Right lobe of liver (tissue), 6 donors: ENCODE data around the gene FAM171A1. TPM values are rescaled to one million over a fixed set of nuclear protein-coding genes. Genes with fewer than 3 reads are reported as not detected.
A peak's percentile ranks its signal among the peaks of the same experiment; 100 is the strongest.

Experiments used
- ATAC-seq, 4 donors: fragments of 200-7000 bp; cut with Tn5 transposase; one replicate each; pipeline ENCODE4 v1.9.1; 2020; ENCODE audit warnings: mild to moderate bottlenecking in 4 of 4, moderate library complexity in 4 of 4
- DNase-seq, 3 donors: peaks; one replicate each; pipeline ENCODE4 v3.0.0-alpha.2; 2020
- H3K27ac ChIP-seq, 3 donors: fragments of 200-600 bp; one replicate each; pipeline ENCODE4 v1.8.0; 2022
- H3K27me3 ChIP-seq, 2 donors: fragments of 200-600 bp; one replicate each; pipeline ENCODE4 v1.8.0; 2022
- H3K36me3 ChIP-seq, 4 donors: fragments of 200-600 bp; sonication (generic) in 1 of 4; one replicate each; pipeline versions ENCODE4 v1.5.1 to v1.8.0; 2017 to 2022; ENCODE audit warnings: control low read depth in 1 of 4
- H3K4me1 ChIP-seq, 4 donors: fragments of 200-600 bp; sonication (generic) in 1 of 4; one replicate each; pipeline versions ENCODE4 v1.5.1 to v1.8.0; 2017 to 2022; ENCODE audit warnings: control low read depth in 1 of 4
- H3K4me3 ChIP-seq, 3 donors: fragments of 200-600 bp; one replicate each; pipeline ENCODE4 v1.8.0; 2022
- H3K9me3 ChIP-seq, 4 donors: fragments of 200-600 bp; sonication (generic) in 1 of 4; one replicate each; pipeline versions ENCODE4 v1.5.1 to v1.8.0; 2017 to 2022; ENCODE audit warnings: control low read depth in 1 of 4
- POLR2A ChIP-seq: fragments of 450-650 bp; IDR thresholded peaks from one replicate; pipeline ENCODE4 v1.6.1; 2017; ENCODE audit warnings: antibody characterized with exemption, mild to moderate bottlenecking
- WGBS: methylation state at CpG from one replicate; pipeline ENCODE4 v1.1.6; 2018; ENCODE audit warnings: low coverage, low lambda C conversion rate; ENCODE audit not compliant: insufficient coverage; ENCODE audit errors: missing lambda C conversion rate; 5-methylcytosine and 5-hydroxymethylcytosine counted together
- intact Hi-C, 2 donors: fragments of 100-400 bp; cut with DNase I; formaldehyde crosslinking; loops; one replicate each; pipeline versions ENCODE4 v1.11.2 to v1.14.1; 2022
- total RNA-seq, 6 experiments: library from RNA; depleted of rRNA in 2 of 6; stranded (reverse); fragments of >200 nt in 2 of 6; fragmentation: NEBNext Ultra II Directional in 3 of 6; extraction: Animal tissue kit (Norgen Biotek cat#: 25700) in 3 of 6; gene quantifications; one replicate each; pipeline versions ENCODE4 v1.1.0 to v1.2.4, GENCODE V29; 2016 to 2023
- TF ChIP-seq, protein P1 (sequence below), 4 donors: fragments of 200-600 bp in 3 of 4; fragments of 450-650 bp in 1 of 4; IDR thresholded peaks; one replicate each; pipeline versions ENCODE4 v1.5.1 to v1.8.0; 2016 to 2022; ENCODE audit warnings: antibody characterized with exemption in 4 of 4, mild to moderate bottlenecking in 2 of 4
- donor health status: DM: no; HTN: yes; CAD: no.
- donor health status: DM: no; HTN: no; CAD: no.
- donor health status: DM: no; HTN: no; CAD: no.
- donor health status: DM: no; HTN: yes; CAD: no.
- donor health status: DM: no; HTN: yes; CAD: no.

Gene FAM171A1
- total RNA-seq, 6 experiments from 2014 or later: 6.1 to 12.1 (median 10.3) TPM

DNA sequence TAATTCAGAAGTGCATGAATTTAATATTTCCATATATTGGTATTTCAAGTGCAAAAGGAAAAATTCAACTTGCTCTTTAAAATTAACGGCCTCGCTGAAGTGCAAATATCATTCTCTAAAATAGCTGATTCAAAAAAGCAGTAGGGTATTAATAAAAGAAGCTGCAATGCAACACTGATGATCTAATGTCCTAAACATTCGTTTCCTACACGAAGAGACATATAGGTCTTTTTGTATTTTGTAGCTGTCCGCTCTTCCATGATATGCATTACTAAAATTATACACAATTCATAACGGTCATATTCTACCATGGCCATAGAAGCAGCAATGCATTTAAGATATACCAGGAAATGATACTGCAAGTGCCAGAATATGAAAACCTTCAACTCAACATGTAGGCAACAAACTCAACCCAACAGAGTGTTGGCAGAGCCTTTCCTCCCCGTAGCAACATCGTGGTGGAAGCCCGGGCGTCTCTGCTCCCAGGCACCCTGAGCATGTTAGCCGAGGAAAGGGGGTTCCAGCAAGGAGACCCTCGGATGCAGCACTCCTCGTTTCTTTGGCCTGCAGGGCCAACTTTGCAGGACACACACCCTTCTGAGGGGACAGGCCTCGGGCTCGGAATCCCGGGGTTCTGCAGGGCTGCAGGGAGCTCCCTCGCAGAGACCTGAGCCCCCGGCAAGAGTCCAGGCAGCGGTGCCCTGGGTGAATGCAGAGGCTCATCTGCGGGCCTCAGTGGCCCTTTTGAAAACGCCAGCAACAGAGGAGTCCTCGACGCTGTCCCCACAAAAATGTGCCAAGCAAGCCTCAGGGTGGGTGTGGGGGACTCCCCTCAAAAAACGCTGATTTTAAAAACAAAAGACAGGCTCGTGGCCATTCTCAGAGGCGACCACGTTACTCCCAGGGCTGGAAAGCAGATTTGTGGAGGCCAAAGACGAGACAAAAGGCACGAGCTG lies 1.6 kb downstream of the FAM171A1 start:
- WGBS: 25% methylated on average over 17 of the region's 29 CpGs
- Histone ChIP-seq H3K27me3 (no peaks in the 10 kb centered on the region), H3K9me3 (no peaks in the 10 kb centered on the region), H3K36me3 (no peaks in the 10 kb centered on the region), H3K4me3 (peak overlapping the region; percentile 53 to 62 (median 62)), H3K27ac (peak overlapping the region; percentile 47 to 60 (median 55)), H3K4me1 (no peaks in the 10 kb centered on the region)
- DNase-seq: no peak
- intact Hi-C loops: loop anchor here (2.0 to 5.0 kb wide), 3 partner anchors 107 to 162 kb away; no protein-coding TSS in a partner anchor
- peak in 3 of 4 donors; percentile 23 to 33 (median 33) for ATAC-seq
- TF ChIP-seq POLR2A: no peak
- TF ChIP-seq, protein P1, sequence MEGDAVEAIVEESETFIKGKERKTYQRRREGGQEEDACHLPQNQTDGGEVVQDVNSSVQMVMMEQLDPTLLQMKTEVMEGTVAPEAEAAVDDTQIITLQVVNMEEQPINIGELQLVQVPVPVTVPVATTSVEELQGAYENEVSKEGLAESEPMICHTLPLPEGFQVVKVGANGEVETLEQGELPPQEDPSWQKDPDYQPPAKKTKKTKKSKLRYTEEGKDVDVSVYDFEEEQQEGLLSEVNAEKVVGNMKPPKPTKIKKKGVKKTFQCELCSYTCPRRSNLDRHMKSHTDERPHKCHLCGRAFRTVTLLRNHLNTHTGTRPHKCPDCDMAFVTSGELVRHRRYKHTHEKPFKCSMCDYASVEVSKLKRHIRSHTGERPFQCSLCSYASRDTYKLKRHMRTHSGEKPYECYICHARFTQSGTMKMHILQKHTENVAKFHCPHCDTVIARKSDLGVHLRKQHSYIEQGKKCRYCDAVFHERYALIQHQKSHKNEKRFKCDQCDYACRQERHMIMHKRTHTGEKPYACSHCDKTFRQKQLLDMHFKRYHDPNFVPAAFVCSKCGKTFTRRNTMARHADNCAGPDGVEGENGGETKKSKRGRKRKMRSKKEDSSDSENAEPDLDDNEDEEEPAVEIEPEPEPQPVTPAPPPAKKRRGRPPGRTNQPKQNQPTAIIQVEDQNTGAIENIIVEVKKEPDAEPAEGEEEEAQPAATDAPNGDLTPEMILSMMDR (IDR thresholded peaks at IDR 0.05): no peak

DNA sequence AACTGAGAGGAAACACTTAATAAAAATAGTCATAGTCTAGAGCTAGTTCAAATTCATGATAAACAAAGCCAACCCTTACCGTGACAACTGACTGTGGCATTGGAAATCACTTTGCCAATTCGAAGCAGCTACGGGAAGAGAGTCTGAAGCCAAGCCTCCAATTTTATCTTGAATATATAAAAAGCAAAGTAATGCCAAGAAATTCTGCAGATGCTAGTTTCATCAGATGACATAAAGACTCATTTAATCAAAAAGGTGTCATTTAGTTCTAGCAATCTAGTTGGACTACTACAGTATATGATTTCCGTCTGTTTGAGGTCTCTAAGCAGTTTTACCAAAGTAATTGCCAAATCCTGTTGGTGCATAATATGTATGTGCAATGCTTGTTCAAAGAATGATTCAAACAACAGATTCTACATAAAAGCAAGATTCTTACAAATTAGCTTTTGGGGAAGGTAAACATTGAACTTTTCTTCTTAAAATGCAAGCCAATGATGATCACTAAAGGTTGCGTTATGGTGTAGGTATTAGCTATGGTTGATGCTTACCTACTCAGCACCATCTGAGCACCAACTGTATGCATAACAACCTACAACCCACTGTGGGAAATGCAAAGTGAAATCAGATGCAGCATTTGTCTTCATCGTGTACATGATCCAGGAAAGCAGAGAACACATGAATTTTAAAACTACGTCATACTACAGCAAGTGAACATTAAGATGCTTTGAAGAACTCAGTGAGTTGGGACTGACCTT lies 2.8 kb downstream of the FAM171A1 start:
- ATAC-seq (no peak), DNase-seq (no peak)
- Histone ChIP-seq H3K27ac (no peak overlapping the region), H3K9me3 (no peaks in the 10 kb centered on the region), H3K4me3 (no peak overlapping the region), H3K27me3 (no peaks in the 10 kb centered on the region), H3K36me3 (no peaks in the 10 kb centered on the region), H3K4me1 (no peaks in the 10 kb centered on the region)
- WGBS: 60% methylated on average over 7 of the region's 7 CpGs
- TF ChIP-seq, protein P1 (IDR thresholded peaks at IDR 0.05): no peak
- TF ChIP-seq POLR2A: no peak
- intact Hi-C loops: no loop called here

DNA sequence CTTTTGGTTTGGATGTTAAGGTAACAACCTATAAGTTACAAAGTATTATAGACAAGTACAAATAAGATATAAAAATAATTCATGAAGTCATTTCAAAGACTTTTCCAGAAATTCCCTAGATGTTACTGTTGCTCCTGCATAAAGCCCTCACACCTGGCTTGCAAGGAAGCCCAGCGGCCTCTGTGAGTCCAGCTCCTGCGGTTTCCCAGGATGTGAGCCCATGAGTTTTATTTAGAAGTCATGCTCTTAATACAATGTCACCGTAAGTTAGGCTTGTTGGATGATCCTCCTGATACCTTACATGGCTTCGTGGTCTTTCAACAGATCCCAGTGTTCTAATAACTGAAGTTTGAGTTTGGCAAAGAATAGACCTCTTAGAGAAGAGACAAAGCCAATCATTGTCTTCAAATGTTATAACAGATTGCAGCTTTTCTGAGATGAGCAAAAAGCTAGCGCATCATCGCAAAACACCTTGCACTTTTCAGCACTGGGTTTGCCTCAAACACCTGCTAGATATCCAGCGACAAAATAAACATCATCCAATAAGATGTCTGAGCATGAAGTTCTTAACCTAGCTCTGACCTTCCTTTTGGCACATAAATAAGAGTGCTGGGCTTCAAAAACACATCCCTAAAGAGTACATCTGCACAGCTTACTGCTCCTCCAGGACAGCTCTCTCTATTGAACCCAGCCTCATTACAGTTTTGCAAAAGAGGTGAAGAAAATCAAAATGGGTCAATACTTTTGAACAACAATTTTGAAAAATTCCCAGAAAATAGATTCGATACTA lies 3.6 kb downstream of the FAM171A1 start:
- no peak for DNase-seq
- Histone ChIP-seq H3K4me1 (no peaks in the 10 kb centered on the region), H3K27ac (no peak overlapping the region), H3K4me3 (no peak overlapping the region), H3K27me3 (no peaks in the 10 kb centered on the region), H3K9me3 (no peaks in the 10 kb centered on the region), H3K36me3 (no peaks in the 10 kb centered on the region)
- no peak for TF ChIP-seq POLR2A
- TF ChIP-seq, protein P1 (IDR thresholded peaks at IDR 0.05): no peak
- 80% methylated on average over 8 of the region's 8 CpGs for WGBS
- ATAC-seq: no peak
- intact Hi-C loops: no loop called here

DNA sequence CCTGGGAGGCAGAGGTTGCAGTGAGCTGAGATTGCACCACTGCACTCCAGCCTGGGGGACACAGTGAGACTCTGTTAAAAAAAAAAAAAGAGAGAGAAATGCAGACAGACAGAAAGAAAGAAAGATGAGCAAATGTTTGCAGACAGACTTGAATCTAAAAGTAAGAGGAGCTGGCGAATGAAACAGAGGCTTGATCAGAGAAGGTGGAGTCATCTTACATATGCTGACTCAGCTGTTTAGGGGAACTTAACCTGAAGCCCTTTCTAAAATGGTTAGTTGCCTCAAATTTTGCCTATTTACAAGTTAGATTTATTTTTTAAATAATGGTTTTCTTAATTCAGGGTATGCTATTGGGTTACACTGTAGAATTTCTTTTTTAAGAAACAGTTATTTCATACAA lies 5.4 kb downstream of the FAM171A1 start:
- H3K9me3 ChIP-seq: no peaks in the 10 kb centered on the region
- H3K27me3 ChIP-seq: no peaks in the 10 kb centered on the region
- no peaks in the 10 kb centered on the region for H3K4me1 ChIP-seq
- no peak overlapping the region for H3K27ac ChIP-seq
- DNase-seq (no peak), ATAC-seq (no peak)
- no peak for TF ChIP-seq POLR2A
- TF ChIP-seq, protein P1 (IDR thresholded peaks at IDR 0.05): no peak
- no peak overlapping the region for H3K4me3 ChIP-seq
- no peaks in the 10 kb centered on the region for H3K36me3 ChIP-seq
- 78% methylated on average over 1 of the region's 1 CpG for WGBS
- intact Hi-C loops: no loop called here
